GM12801 (cell line): ENCODE data around the gene CELA2A.

Experiments used
- CTCF ChIP-seq: IDR thresholded peaks from one replicate; pipeline ENCODE4 v1.5.1; 2011; ENCODE audit warnings: control low read depth; ENCODE audit not compliant: insufficient read length; ENCODE audit errors: extremely low read depth

Gene CELA2A

GRCh38 chr1:15412175-15412800, 44.2 kb upstream of the CELA2A start:
- TF ChIP-seq CTCF, result no peak

- no peak for TF ChIP-seq CTCF
These were observed 43.7 kb upstream of the CELA2A start for GRCh38 chr1:15412843-15413242.

GRCh38 chr1:15413563-15414444, 42.7 kb upstream of the CELA2A start:
- no peak for TF ChIP-seq CTCF

- no peak for TF ChIP-seq CTCF
These were observed 42.0 kb upstream of the CELA2A start for GRCh38 chr1:15414445-15414983.

GRCh38 chr1:15417059-15417934, 39.2 kb upstream of the CELA2A start:
- no peak for TF ChIP-seq CTCF

GRCh38 chr1:15418806-15419515, 37.6 kb upstream of the CELA2A start:
- TF ChIP-seq CTCF, result no peak
